Activated T-cell treated with anti-CD3 and anti-CD28 coated beads for 1 hour (primary cell): ENCODE results near the gene MIEN1.
"Not testable (repeated sequence)": the region's sequence is repeated elsewhere in the genome, so short reads cannot be mapped to it uniquely, and the experiment has no call there.

Experiments
- DNase-seq: peaks from one replicate; pipeline ENCODE4 v3.0.0-alpha.2; 2020; ENCODE audit warnings: low read depth

MIEN1 gene

GRCh38 chr17:39716073-39716818, 14.1 kb downstream of the MIEN1 start:
- DNase-seq = no peak

DNA sequence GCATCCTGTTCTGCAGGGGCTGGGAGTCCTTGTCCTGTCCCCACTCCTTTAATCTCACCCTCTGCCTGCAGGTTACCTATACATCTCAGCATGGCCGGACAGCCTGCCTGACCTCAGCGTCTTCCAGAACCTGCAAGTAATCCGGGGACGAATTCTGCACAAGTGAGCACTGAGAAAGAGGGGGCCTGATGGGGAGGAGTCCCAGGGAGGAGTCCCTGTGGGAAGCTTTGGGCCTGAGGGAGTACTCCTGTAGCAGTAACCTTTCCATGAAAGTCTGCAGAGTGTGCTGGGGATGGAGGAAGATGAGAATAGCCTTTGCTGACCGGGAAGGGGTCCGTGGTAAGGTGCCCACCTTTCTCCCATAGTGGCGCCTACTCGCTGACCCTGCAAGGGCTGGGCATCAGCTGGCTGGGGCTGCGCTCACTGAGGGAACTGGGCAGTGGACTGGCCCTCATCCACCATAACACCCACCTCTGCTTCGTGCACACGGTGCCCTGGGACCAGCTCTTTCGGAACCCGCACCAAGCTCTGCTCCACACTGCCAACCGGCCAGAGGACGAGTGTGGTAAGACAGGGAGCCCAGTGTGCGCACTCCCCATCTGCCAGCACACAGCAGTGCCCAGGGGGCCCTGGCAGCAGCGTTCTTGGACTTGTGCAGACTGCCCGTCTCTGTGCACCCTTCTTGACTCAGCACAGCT, 14.8 kb downstream of the MIEN1 start:
- DNase-seq = no peak

- no peak for DNase-seq
Observed at GRCh38 chr17:39714234-39714633, 16.1 kb downstream of the MIEN1 start.

DNA sequence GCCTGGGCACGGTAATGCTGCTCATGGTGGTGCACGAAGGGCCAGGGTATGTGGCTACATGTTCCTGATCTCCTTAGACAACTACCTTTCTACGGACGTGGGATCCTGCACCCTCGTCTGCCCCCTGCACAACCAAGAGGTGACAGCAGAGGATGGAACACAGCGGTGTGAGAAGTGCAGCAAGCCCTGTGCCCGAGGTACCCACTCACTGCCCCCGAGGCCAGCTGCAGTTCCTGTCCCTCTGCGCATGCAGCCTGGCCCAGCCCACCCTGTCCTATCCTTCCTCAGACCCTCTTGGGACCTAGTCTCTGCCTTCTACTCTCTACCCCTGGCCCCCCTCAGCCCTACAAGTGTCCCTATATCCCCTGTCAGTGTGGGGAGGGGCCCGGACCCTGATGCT, 18.5 kb downstream of the MIEN1 start:
- DNase-seq = no peak

GRCh38 chr17:39711071-39711470, 19.3 kb downstream of the MIEN1 start:
- not testable (repeated sequence) for DNase-seq

- no peak for DNase-seq
Observed at GRCh38 chr17:39709998-39710964, 20.1 kb downstream of the MIEN1 start.

DNA sequence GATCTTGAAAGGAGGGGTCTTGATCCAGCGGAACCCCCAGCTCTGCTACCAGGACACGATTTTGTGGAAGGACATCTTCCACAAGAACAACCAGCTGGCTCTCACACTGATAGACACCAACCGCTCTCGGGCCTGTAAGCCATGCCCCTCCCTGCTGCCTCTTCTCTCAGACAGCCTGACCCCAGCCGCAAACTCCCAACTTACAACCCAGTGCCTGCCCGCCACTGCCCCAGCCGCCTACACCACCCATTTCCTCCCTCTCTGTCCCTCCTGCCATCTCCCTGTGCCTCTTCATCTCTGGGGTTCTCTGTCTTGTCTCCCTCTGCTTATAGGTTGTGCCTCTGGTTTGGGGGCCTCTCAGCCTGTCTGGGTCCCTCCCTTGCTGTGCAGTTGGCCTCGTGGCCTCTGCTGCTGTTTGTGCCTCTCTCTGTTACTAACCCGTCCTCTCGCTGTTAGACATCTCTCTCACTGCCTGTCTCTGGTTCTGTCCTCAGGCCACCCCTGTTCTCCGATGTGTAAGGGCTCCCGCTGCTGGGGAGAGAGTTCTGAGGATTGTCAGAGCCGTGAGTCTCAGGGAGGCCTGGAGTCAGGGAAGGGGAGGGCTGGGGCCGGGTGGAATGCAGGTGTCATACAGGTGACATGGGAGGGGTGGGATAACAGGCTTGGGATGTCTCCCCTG, 20.9 kb downstream of the MIEN1 start:
- no peak for DNase-seq

DNA sequence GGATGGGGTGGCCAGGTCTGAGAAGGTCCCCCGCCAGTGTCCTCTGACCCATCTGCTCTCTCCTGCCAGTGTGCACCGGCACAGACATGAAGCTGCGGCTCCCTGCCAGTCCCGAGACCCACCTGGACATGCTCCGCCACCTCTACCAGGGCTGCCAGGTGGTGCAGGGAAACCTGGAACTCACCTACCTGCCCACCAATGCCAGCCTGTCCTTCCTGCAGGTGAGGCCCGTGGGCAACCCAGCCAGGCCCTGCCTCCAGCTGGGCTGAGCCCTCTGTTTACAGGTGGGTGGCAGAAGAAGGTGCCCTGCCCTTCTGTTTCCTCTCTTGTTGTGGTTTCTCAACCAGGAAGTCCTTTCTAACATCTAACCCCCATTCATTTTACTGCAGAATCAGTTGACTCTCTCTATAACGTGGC, 23.4 kb downstream of the MIEN1 start:
- DNase-seq = no peak

GRCh38 chr17:39706383-39706782, 23.9 kb downstream of the MIEN1 start:
- DNase-seq = no peak

GRCh38 chr17:39705786-39706348, 24.5 kb downstream of the MIEN1 start:
- DNase-seq = no peak

DNA sequence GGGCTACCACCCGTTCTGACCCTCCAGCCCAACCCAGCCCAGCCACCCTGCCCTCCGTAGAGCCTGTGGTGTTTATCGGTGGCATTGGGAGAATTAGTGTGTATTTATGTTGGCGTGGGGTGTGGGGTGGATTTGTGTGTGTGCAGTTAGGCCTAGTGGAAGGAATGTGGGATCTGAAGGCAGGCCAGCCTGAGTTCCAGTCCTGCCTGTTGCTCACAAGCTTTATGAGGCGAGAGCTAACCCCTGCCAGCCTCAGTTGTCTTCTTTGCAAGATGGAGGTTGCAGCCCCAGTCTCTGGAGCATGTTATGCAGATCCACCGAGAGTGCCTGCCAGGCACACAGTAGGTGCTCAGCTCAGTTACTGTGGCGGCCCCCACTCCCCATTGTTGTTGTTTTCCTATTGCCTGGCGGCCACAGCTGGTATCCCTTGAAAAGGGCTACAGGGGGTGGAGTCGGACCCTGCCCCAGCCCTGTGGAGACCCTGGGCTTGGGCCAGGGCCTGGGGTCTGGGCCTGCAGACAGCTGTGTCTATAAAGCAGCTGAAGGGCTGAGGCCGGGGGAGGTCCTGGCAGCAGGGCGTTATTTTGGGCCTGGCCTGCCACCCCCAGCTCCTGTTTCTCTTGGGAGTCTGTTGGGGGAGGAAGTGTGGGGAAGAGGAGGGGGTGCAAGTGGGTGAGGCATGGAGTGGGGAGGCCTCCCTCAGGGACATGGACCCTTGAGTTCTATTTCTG, 25.3 kb downstream of the MIEN1 start:
- no peak for DNase-seq

DNA sequence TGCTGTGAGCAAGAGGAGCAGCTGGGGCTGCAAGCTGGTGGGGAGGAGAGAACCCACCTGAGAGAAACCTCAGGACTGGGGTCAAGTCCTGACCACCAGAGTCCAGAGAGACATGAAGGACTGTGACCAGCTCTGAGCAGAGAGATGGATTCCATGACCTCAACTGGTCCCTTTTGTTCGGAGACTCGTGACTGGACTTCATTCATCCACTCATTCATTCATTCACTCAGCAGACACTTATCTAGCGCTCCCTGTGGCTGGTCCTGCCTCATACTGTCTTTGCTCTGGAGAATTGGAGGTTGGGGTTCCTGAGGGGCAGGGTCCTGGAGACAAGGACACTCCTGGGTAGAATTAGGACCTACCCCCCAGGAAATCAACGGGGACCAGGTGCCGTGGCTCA, 26.4 kb downstream of the MIEN1 start:
- DNase-seq = no peak

DNA sequence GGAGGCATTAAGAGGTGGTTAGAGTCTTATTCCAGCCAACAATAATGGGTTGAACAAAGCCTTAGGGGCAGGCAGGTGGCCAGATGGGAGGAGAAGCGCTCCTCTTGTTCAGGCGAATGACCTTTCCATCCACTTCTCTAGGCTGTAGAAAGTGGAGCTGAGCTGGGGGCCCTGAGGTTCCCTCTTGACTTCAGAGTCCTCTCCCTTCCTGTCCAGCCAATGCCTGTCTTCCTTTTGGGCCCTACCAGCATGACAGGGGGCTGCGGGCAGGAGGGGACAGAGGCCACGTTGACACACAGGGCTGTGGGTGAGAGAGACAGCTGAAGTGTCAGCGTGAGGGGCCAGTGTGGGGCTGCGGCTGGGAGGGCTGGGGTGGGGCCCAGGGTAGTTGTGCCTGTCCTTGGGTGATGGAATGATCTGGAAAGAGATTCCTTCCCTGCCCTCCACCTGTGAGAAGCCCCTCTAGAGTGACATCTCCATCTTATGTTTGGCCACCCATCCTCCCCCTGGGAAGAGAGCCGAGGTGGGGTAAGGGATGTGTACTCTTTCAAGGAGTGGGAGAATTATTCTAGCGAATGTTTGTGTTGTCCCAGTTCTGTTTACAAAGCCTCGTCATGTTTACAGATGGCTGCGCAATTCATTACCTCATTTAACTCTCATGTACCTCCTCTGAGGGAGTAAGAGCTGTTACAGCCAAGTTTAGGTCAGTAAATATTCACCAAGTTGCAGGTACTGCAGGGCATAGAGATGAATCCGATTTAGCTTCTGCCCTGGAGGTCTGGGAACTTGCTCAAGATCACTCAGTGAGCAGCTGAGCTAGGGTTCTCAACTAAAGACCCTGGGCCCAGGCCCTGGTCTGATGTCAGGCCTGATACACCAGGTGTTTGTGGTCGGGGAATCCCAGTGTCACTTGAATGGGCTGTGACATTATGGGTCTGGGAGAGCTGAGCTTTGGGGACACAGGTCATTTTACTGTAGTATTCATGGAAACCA, 27.1 kb downstream of the MIEN1 start:
- DNase-seq = no peak

DNA sequence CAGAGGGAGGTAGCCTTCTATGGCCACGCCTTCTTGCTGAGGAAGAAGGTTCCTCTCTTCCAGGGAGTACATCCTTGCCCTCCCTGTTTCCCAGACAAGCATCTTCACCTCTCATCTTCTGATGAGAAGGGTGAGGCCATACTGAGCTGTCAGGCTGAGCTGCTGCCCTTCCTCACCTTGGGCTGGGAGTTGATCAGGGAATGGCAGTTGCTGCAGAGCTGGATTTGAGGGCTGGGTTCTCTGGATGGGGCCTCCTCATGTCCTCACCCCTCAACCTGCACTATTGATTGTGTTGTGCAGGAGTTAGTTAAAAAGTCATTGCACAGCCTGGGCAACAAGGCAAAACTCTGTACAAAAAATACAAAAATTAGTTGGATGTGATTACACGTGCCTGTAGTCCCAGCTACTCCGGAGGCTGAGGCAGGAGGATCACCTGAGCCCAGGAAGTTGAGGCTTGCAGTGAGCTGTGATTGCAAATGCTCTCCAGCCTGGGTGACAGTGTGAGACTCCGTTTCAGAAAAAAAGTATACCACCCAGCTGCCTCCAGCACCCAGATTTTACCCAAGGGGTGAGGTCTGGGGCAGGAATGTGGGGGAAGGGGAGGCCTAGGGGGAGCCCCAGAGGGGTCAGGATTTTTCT, 28.4 kb downstream of the MIEN1 start:
- DNase-seq = no peak

- no peak for DNase-seq
Observed at GRCh38 chr17:39701012-39701783, 29.1 kb downstream of the MIEN1 start.

DNA sequence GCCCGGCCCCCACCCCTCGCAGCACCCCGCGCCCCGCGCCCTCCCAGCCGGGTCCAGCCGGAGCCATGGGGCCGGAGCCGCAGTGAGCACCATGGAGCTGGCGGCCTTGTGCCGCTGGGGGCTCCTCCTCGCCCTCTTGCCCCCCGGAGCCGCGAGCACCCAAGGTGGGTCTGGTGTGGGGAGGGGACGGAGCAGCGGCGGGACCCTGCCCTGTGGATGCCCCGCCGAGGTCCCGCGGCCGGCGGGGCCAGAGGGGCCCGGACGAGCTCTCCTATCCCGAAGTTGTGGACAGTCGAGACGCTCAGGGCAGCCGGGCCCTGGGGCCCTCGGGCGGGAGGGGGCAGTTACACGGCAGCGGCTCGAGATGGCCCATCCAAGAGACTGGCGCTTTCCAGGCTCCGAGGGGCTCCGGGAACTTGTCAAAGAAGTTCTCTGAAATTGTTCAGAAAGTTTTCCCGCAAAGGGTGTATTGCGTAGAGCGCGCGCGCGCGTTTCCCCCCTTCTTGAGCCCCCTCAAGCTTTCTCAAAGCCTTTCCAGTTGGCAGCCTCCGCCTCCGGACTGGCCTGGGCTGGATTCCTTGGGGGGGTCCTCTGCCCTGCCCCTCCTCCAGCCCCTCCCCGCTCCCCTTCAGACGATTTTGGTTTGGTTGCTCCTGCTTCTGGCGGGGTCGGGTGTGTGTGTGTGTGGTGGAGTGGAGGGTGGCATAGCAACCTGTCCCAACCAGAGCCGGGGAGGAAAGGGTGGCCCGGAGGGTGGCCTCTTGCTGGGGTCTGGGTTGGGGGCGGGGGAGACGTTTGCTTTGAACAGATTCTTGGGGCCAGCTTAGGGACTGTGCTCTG, 30.0 kb downstream of the MIEN1 start:
- DNase-seq = no peak

DNA sequence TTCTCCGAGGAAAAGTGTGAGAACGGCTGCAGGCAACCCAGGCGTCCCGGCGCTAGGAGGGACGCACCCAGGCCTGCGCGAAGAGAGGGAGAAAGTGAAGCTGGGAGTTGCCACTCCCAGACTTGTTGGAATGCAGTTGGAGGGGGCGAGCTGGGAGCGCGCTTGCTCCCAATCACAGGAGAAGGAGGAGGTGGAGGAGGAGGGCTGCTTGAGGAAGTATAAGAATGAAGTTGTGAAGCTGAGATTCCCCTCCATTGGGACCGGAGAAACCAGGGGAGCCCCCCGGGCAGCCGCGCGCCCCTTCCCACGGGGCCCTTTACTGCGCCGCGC, 30.5 kb downstream of the MIEN1 start, which contains the start of gene ERBB2:
Gene ERBB2 (plus strand): TSS at position 247 of the 330 bp plus-strand sequence. CDS start 175 bp downstream, outside the sequence.
- DNase-seq = no peak
